IMR-90 (cell line): ENCODE data around the gene RCBTB2. TPM values are rescaled to one million over a fixed set of nuclear protein-coding genes. Genes with fewer than 3 reads are reported as not detected.

Experiments used
- ATAC-seq: fragments of 200-7000 bp; cut with Tn5 transposase; 2 replicates; pipeline ENCODE4 v1.9.1; 2020; ENCODE audit warnings: low read depth, mild to moderate bottlenecking, moderate library complexity
- BruUV-seq: library from RNA; stranded (reverse); fragments of 400-500 nt; replicated peaks from 2 replicates; lab custom pipeline; 2021; lab: Mats Ljungman, UMichigan
- CTCF ChIA-PET: fragments of 300-600 bp; formaldehyde crosslinking; extraction: SDS; loops from one replicate; lab custom pipeline; 2021; ENCODE audit warnings: antibody characterized with exemption; lab: Yijun Ruan, JAX
- POLR2A ChIA-PET: fragments of 300-600 bp; sonication (Branson Sonifier 250); formaldehyde crosslinking; loops from one replicate; lab custom pipeline; 2022; ENCODE audit warnings: antibody characterized with exemption; ENCODE audit not compliant: unreplicated experiment; lab: Charles Lee
- DNase-seq: peaks from one replicate; pipeline ENCODE4 v3.0.0; 2013
- H2AFZ ChIP-seq: replicated peaks from 2 replicates; pipeline ENCODE3; 2013; ENCODE audit warnings: low read length, mild to moderate bottlenecking; ENCODE audit not compliant: poor library complexity
- H2AK5ac ChIP-seq: 2 replicates; pipeline ENCODE4 v1.6.1; 2013; ENCODE audit warnings: low read depth, low read length, inconsistent platforms
- H2AK9ac ChIP-seq: replicated peaks from 2 replicates; pipeline ENCODE3; 2013; ENCODE audit warnings: mild to moderate bottlenecking, low read depth, low read length, moderate library complexity; ENCODE audit not compliant: poor library complexity
- H2BK120ac ChIP-seq: 2 replicates; pipeline ENCODE4 v1.6.1; 2013; ENCODE audit warnings: low read depth, low read length, inconsistent platforms
- H2BK15ac ChIP-seq: 3 replicates; pipeline ENCODE4 v1.6.1; 2013; ENCODE audit warnings: low read depth, low read length, inconsistent platforms
- H2BK20ac ChIP-seq: 2 replicates; pipeline ENCODE4 v1.6.1; 2013; ENCODE audit warnings: low read depth, mild to moderate bottlenecking, inconsistent platforms, low read length, moderate library complexity
- H2BK5ac ChIP-seq: 2 replicates; pipeline ENCODE4 v1.6.1; 2013; ENCODE audit warnings: mild to moderate bottlenecking, low read depth, low read length, inconsistent platforms; ENCODE audit not compliant: poor library complexity, severe bottlenecking
- H3K14ac ChIP-seq: replicated peaks from 2 replicates; pipeline ENCODE4 v1.6.1; 2013; ENCODE audit warnings: low read depth, low read length, inconsistent platforms
- H3K18ac ChIP-seq: 2 replicates; pipeline ENCODE4 v1.6.1; 2013; ENCODE audit warnings: low read depth, low read length, control low read depth
- H3K23ac ChIP-seq: 2 replicates; pipeline ENCODE4 v1.6.1; 2013; ENCODE audit warnings: low read depth, low read length, inconsistent platforms
- H3K27ac ChIP-seq: 2 replicates; pipeline ENCODE4 v1.5.1; 2013; ENCODE audit warnings: mild to moderate bottlenecking, control low read depth, low read length; ENCODE audit not compliant: insufficient read depth
- H3K27me3 ChIP-seq: 2 replicates; pipeline ENCODE4 v1.6.1; 2013; ENCODE audit warnings: low read length; ENCODE audit not compliant: control insufficient read depth, insufficient read depth
- H3K36me3 ChIP-seq: 2 replicates; pipeline ENCODE4 v1.6.1; 2013; ENCODE audit warnings: low read length, mixed read lengths; ENCODE audit not compliant: control insufficient read depth, insufficient read depth
- H3K4ac ChIP-seq: 2 replicates; pipeline ENCODE4 v1.6.1; 2013; ENCODE audit warnings: low read depth, low read length, inconsistent platforms
- H3K4me1 ChIP-seq: 2 replicates; pipeline ENCODE4 v1.6.1; 2013; ENCODE audit warnings: low read length, mixed read lengths; ENCODE audit not compliant: control insufficient read depth, insufficient read depth
- H3K4me2 ChIP-seq: 2 replicates; pipeline ENCODE4 v1.6.1; 2013; ENCODE audit warnings: low read depth, mild to moderate bottlenecking, control low read depth, low read length, moderate library complexity
- H3K4me3 ChIP-seq: 2 replicates; pipeline ENCODE4 v1.5.1; 2013; ENCODE audit warnings: low read depth, mild to moderate bottlenecking, control low read depth, low read length, moderate library complexity; ENCODE audit not compliant: insufficient read depth
- H3K56ac ChIP-seq: 2 replicates; pipeline ENCODE4 v1.6.1; 2013; ENCODE audit warnings: low read length, inconsistent platforms; ENCODE audit not compliant: insufficient read depth; ENCODE audit errors: extremely low read depth
- H3K79me1 ChIP-seq, 2 experiments: 2 replicates each; pipeline ENCODE4 v1.6.1; 2013; ENCODE audit warnings: low read length in 2 of 2, inconsistent platforms in 1 of 2, low read depth in 1 of 2
- H3K9ac ChIP-seq: 2 replicates; pipeline ENCODE4 v1.6.1; 2013; ENCODE audit warnings: low read depth, low read length, control low read depth
- H3K9me1 ChIP-seq: 2 replicates; pipeline ENCODE4 v1.6.1; 2013; ENCODE audit warnings: low read length, inconsistent platforms; ENCODE audit not compliant: insufficient read depth
- H3K9me3 ChIP-seq: 2 replicates; pipeline ENCODE4 v1.6.1; 2013; ENCODE audit warnings: low read length; ENCODE audit not compliant: control insufficient read depth, insufficient read depth
- H4K20me1 ChIP-seq: 2 replicates; pipeline ENCODE4 v1.6.1; 2013; ENCODE audit warnings: low read length, inconsistent platforms; ENCODE audit not compliant: insufficient read depth
- H4K5ac ChIP-seq: 2 replicates; pipeline ENCODE4 v1.6.1; 2013; ENCODE audit warnings: mild to moderate bottlenecking, low read depth, low read length, control low read depth
- H4K8ac ChIP-seq, 2 experiments: 2 replicates each; pipeline ENCODE4 v1.6.1; 2013; ENCODE audit warnings: low read depth in 2 of 2, low read length in 2 of 2, control low read depth in 1 of 2, inconsistent platforms in 1 of 2
- H4K91ac ChIP-seq: 2 replicates; pipeline ENCODE4 v1.6.1; 2013; ENCODE audit warnings: low read depth, low read length, inconsistent platforms; ENCODE audit not compliant: insufficient read depth
- CEBPB ChIP-seq: IDR thresholded peaks from 2 replicates; pipeline ENCODE4 v1.6.1; 2012; ENCODE audit warnings: low read depth, low read length, improper control_type of control experiment
- RAD21 ChIP-seq: IDR thresholded peaks from 2 replicates; pipeline ENCODE4 v1.6.1; 2012; ENCODE audit warnings: low read length, improper control_type of control experiment
- RCOR1 ChIP-seq: IDR thresholded peaks from 2 replicates; pipeline ENCODE4 v1.6.1; 2012; ENCODE audit warnings: mild to moderate bottlenecking, low read length, improper control_type of control experiment; ENCODE audit not compliant: insufficient replicate concordance
- SMC3 ChIP-seq: fragments of 150-350 bp; IDR thresholded peaks from 2 replicates; pipeline ENCODE4 v1.6.1; 2016; ENCODE audit warnings: low read depth, mild to moderate bottlenecking, antibody characterized with exemption, low read length, moderate library complexity
- WGBS, 2 experiments: methylation state at CpG; one replicate each; pipeline versions ENCODE4 v1.1.5 to v1.1.7; 2013; ENCODE audit warnings: missing lambda C conversion rate in 2 of 2; ENCODE audit not compliant: insufficient read length in 1 of 2; ENCODE audit errors: extremely low coverage in 2 of 2; 5-methylcytosine and 5-hydroxymethylcytosine counted together
- dilution Hi-C: fragments of 300-500 bp; cut with HindIII; formaldehyde crosslinking; loops from one replicate; pipeline ENCODE4 v1.14.3; 2018; ENCODE audit warnings: low sequenced_read_pairs; ENCODE audit not compliant: unreplicated experiment
- in situ Hi-C: fragments of 300-500 bp; cut with MboI; formaldehyde crosslinking; loops from 3 replicates; pipeline ENCODE4 v1.14.3; 2019; ENCODE audit warnings: low sequenced_read_pairs, inconsistent platforms, mixed read lengths
- intact Hi-C: fragments of 100-400 bp; cut with micrococcal nuclease; formaldehyde crosslinking; loops from 2 replicates; pipeline ENCODE4 v1.10.0; 2022
- polyA plus RNA-seq, 3 experiments: library from polyadenylated mRNA; depleted of rRNA; stranded (reverse); fragments of >200 nt; gene quantifications; 2 replicates each; pipeline ENCODE4 v1.2.3, GENCODE V29; 2012; ENCODE audit warnings: low replicate concordance in 1 of 3
- total RNA-seq: library from RNA; depleted of rRNA; stranded (reverse); fragments of >200 nt; gene quantifications from 2 replicates; pipeline ENCODE4 v1.2.3, GENCODE V29; 2012

RCBTB2 gene
- total and polyA plus RNA-seq, 2 of the 4 experiments (the other 2 are of a cell fraction) = 4.0 to 5.2 TPM

DNA sequence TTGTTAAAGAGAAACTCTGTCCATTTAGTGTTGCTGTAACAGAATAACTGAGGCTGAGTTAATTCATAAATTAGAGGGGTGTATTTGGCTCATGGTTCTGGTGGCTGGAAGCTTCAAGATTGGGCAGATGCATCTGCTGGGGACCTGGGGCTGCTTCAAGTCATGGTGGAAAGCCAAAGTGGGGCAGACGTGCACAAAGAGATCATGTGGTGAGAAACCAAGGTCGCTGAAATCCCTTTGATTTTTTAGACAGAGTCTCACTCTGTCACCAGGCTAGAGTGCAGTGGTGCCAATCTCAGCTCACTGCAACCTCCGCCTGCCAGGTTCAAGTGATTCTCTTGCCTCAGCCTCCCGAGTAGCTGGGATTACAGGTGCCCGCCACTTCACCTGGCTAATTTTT, 46.0 kb downstream of the RCBTB2 start:
- TF ChIP-seq RCOR1 (no peak), RAD21 (no peak), SMC3 (no peak), CEBPB (no peak)
- no TSS peak for BruUV-seq
- H3K4ac ChIP-seq = no peak overlapping the region
- no peak overlapping the region for H2BK20ac ChIP-seq
- H3K79me1 ChIP-seq = no peaks in the 10 kb centered on the region
- WGBS, 2 experiments = 100% methylated on average over 2 of the region's 5 CpGs; no CpG with 5 or more reads in 1 of the 2 experiments
- H2BK120ac ChIP-seq = no peak overlapping the region
- no peak overlapping the region for H3K23ac ChIP-seq
- CTCF ChIA-PET = no interaction called here
- POLR2A ChIA-PET = no interaction called here
- H2BK15ac ChIP-seq = no peak overlapping the region
- H2BK5ac ChIP-seq = no peak overlapping the region
- H3K9me3 ChIP-seq = no peaks in the 10 kb centered on the region
- H4K20me1 ChIP-seq = no peaks in the 10 kb centered on the region
- H2AK9ac ChIP-seq = no peak overlapping the region
- no peak overlapping the region for H3K56ac ChIP-seq
- dilution Hi-C loops (no loop called here), in situ Hi-C loops (no loop called here), intact Hi-C loops (no loop called here)
- no peak overlapping the region for H3K4me2 ChIP-seq
- ATAC-seq = no peak
- H3K9ac ChIP-seq = no peak overlapping the region
- no peaks in the 10 kb centered on the region for H3K36me3 ChIP-seq
- H3K18ac ChIP-seq = no peak overlapping the region
- H4K8ac ChIP-seq = no peak overlapping the region
- DNase-seq = no peak
- H3K14ac ChIP-seq = no peak overlapping the region
- H3K27me3 ChIP-seq = no peaks in the 10 kb centered on the region
- H3K27ac ChIP-seq = no peak overlapping the region
- no peaks in the 10 kb centered on the region for H3K9me1 ChIP-seq
- no peak overlapping the region for H2AFZ ChIP-seq
- no peaks in the 10 kb centered on the region for H3K4me1 ChIP-seq
- H2AK5ac ChIP-seq = no peak overlapping the region
- H3K4me3 ChIP-seq = no peak overlapping the region
- no peak overlapping the region for H4K5ac ChIP-seq
- H4K91ac ChIP-seq = no peak overlapping the region
